ENCODE results near the gene CPNE7.
"Not testable (repeated sequence)": the region's sequence is repeated elsewhere in the genome, so short reads cannot be mapped to it uniquely, and the experiment has no call there.

The CPNE7 gene

DNA sequence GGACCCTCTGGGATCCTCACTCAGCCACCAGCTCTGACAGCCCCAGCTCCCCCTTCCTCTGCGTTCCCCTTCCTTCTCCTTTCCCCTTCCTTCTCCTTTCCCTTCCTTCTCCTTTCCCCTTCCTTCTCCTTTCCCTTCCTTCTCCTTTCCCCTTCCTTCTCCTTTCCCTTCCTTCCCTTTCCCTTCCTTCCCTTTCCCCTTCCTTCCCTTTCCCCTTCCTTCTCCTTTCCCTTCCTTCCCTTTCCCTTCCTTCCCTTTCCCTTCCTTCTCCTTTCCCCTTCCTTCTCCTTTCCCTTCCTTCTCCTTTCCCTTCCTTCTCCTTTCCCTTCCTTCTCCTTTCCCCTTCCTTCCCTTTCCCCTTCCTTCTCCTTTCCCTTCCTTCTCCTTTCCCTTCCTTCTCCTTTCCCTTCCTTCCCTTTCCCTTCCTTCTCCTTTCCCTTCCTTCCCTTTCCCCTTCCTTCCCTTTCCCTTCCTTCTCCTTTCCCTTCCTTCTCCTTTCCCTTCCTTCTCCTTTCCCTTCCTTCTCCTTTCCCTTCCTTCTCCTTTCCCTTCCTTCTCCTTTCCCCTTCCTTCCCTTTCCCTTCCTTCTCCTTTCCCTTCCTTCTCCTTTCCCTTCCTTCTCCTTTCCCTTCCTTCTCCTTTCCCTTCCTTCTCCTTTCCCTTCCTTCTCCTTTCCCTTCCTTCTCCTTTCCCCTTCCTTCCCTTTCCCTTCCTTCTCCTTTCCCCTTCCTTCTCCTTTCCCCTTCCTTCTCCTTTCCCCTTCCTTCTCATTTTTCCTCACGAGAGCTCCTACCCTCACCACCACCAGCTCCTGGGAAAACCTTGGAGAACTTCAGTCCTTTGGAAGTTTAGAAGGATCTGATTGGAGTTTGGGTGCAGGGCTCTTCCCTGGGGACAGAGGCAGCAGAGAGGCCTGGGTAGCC lies 59.2 kb downstream of the CPNE7 start:
- DNase-seq = not testable (repeated sequence)

DNA sequence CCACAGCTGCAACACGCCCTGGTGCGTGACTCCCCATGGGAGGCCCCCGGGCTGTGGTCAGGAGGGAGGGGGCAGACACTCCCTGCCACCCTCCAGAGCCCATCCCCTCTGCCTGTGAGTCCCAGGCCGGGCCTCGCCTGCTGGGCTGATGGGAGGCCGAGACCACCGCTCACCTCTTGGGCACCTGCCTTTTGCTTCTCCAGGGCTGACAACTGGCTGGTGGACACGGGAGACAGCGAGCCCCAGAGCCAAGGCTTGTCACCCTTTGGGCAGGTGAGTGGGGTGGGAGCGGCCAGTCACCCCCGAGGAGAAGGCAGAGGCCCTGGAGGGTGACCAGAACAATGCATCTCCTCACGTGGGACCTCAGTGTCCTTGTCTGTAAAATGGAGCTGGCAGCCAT lies 61.1 kb downstream of the CPNE7 start:
- DNase-seq = no peak

DNA sequence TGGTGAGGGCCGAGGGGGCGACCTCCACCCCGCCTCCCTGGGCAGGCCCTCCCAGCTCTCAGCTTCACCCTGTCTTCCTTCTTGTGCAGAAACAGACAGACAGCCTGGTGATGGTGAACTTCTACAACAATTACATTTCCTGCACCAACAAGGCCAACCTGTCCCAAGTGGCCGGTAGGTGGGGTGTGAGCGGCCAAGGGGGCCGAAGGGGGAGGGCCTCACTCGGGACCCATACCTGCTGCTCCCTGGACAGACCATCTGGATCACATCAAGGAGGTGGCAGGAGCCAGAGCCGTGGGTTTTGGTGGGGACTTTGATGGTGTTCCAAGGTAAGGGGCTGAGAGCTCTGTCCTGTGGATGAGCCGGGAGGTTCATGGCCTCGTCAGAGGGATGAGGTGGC lies 61.8 kb downstream of the CPNE7 start:
- DNase-seq = no peak

DNA sequence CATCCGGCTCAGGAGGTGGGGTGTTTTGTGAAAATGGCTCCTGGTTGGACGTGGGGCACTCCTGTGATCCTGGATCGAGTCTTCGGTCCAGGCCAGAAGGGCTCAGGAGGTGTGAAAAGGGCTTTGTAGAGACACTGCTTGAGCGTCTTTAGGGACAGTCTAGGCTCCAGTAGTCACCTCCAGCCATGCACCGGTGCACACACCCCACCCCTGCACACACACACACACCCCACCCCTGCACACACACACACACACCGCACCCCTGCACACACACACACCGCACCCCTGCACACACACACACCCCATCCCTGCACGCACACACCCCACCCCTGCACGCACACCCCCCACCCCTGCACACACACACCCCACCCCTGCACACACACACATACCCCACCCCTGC lies 62.9 kb downstream of the CPNE7 start:
- no peak for DNase-seq

DNA sequence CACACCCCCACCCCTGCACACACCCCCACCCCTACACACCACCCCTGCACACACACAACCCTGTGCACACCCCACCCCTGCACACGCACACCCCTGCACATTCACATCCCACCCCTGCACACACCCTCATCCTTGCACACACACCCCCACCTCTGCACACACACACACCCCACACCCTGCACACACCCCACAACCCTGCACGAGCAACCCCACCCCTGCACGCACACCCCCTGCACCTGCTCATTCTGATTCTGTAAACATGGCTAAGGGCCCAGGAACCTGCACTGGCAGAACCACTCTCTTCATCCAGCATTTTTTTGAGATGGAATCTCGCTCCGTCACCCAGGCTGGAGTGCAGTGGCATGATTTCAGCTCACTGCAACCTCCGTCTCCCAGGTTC lies 63.8 kb downstream of the CPNE7 start:
- DNase-seq = no peak

DNA sequence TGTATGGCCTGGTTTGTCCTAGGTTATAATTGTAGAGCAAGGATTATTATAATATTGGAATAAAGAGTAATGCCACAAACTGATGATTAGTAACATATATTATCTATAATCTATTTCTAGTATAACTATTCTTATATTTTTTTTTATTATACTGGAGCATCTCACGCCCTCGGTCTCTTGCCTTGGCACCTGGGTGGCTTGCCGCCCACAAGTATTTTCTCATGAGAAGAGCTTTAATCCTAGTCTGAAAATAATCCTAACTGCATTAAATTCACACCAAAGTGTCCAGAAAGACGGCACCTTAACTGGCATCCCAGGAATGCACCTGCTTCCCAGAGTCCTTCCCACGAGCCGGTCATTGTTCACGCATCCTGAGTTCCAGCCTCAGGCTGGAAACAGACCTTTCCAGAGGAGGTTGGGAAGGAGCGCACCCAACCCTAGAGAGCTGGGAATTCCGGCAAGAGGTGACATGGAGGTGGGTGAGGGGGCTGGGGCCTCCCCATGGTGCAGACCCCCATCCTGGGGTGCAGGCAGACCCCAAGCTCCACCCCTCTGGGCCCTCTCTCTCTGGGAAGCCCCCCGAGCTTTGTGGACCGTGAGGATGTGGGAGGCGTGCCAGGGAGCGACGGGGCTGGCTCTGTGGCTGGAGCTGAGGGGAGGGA lies 66.0 kb downstream of the CPNE7 start:
- DNase-seq = no peak

DNA sequence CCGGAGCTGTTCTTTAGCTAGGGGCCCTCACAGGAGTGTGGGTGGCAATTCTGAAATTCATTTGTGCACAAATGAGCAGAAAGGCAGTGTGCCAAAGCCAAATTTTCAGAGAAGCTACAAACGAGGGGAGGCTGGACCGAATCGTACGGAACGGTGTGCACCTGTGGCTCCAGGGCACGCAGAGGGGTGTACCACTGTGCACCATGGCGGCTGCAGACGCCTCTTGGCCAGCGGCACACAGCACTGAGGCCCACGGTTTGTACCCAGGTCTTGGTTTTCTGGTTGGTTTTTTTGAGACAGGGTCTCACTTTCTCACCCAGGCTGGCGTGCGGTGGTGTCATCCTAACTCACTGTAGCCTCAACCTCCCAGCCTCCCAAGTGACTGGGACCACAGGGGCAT lies 67.0 kb downstream of the CPNE7 start:
- DNase-seq = no peak

DNA sequence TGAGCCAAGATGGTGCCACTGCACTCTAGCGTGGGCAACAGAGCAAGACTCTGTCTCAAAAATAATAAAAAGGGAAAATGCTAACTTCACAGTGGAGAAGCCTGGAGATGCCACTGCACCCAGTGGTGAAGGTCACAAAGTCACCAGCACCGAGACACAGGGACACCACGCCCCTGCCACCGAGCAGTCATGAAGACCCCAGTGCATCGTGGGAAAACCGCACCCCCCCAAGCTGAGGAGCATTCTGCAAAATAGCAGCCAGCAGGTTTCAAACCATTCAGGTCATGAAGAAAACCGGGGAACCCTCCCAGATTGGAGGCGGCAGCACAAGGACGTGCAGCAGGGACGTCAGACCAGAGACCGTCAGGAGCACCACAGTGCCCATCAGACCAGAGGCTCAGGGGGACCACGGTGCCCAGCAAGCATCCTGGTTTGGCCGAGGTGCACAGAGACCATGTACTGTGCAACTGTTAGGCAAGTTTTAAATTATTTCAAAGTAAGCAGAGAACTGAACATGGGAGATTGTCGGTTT lies 68.3 kb downstream of the CPNE7 start:
- no peak for DNase-seq

DNA sequence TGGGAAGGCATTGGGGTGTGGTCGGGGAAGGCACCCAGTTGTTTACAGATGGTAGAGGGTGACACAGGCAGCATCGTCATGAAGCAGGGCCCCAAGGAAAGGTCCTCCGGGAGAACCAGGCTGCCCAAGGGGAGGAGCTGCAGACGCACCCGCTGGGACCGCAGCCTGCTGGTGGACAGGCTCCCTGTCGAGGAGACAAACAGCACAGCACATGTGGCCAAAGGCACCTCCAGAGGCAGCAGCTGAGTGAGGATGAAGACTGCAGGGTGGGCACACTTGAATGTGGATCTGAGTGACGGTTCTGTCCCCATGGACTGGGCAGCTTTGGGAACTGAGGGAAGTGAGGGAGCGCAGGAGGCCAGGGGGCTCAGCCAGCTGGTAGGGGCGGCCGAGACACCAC lies 69.6 kb downstream of the CPNE7 start:
- no peak for DNase-seq

DNA sequence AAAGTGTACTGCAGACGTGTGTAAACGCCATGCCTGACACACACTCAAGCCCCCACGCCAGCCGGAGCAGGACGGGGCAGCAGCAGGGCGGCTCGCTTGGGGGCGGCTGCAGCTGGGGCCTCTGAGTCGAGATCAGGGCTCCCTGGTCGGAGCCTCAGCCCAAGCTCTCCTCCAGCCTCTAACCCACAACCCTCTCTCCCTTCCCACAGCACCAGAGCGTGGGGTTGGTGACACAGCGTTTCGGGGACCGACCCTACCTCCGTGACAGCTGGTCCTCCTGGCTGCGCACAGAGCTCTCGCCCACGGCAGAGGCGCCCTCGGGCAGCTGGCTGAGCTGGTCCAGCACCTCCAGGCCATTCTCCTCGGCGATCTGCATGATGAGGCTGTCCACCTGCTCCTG lies 70.7 kb downstream of the CPNE7 start:
- DNase-seq = no peak

Data from KG1 (cell line).